Subcutaneous adipose tissue (tissue), 4 donors: ENCODE results near the gene HSD17B12. TPM values are rescaled to one million over a fixed set of nuclear protein-coding genes. Genes with fewer than 3 reads are reported as not detected.

Experiments
- CTCF ChIP-seq: fragments of 450-650 bp; IDR thresholded peaks from one replicate; pipeline ENCODE4 v1.5.1; 2016; ENCODE audit warnings: low read depth, mild to moderate bottlenecking, control low read depth, antibody characterized with exemption, moderate library complexity
- total RNA-seq, 4 donors: library from RNA; depleted of rRNA; stranded (reverse); fragments of >200 nt; gene quantifications; one replicate each; pipeline ENCODE4 v1.1.0, GENCODE V29; 2016

The HSD17B12 gene
- total RNA-seq, 4 donors from 2014 or later = 41.2 to 65.6 (median 57.6) TPM

GRCh38 chr11:43644621-43645299 is 35.8 kb upstream of the HSD17B12 start:
- no peak for TF ChIP-seq CTCF

GRCh38 chr11:43646767-43647166 is 33.8 kb upstream of the HSD17B12 start:
- no peak for TF ChIP-seq CTCF

DNA sequence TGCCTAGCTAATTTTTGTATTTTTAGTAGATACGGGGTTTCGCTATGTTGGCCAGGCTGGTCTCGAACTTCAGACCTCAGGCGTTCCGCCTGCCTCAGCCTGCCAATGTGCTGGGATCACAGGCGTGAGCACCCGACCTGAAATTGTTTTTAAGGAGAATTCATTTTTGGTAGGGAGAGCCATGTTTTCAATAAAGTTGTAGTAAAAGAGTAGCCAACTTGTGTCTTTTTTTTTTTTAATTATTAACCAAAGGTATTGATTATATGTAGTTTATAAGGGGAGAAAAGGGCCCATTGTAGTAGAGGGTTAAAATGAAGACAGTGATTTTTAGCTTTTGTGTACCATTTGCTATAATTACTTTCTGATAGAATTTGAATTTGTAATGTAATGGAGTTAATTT is 31.6 kb upstream of the HSD17B12 start:
- no peak for TF ChIP-seq CTCF

- TF ChIP-seq CTCF = no peak
Measured at GRCh38 chr11:43649501-43649900, 31.0 kb upstream of the HSD17B12 start.

GRCh38 chr11:43649921-43650320 is 30.6 kb upstream of the HSD17B12 start:
- no peak for TF ChIP-seq CTCF

DNA sequence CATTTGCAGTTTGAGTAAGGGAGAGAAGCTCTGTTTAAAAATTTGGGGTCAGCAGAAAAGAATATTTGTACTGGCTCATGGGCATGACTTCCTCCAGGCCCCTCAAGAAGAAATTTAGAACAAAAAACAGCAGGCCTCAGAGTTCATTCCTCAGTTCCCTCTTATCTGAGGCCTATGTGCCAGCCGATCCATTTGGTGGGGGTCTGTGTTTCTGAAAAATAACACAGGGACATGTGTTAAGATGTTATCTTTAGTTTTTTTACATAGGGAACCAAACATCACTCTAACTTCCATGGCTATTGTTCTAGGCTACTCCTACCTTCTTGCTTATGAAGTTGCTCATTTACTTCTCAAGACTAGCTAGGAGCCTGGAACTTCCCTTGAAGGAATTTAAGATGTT is 16.2 kb upstream of the HSD17B12 start:
- no peak for TF ChIP-seq CTCF

- no peak for TF ChIP-seq CTCF
Measured at GRCh38 chr11:43674560-43674959, 6.0 kb upstream of the HSD17B12 start.
